Nephron progenitor cell (in vitro differentiated cells): ENCODE measurements around the gene RANBP1.

ENCODE experiments used
- DNase-seq: peaks from one replicate; pipeline ENCODE4 v3.0.0; 2021
- H3K27ac Mint-ChIP-seq: 2 replicates; pipeline ENCODE4 v1.8.0; 2021; ENCODE audit warnings: mild to moderate bottlenecking, moderate library complexity, mixed read lengths
- H3K27me3 Mint-ChIP-seq: 2 replicates; pipeline ENCODE4 v1.8.0; 2021; ENCODE audit warnings: mild to moderate bottlenecking, low read depth, mixed read lengths; ENCODE audit not compliant: poor library complexity
- H3K36me3 Mint-ChIP-seq: 2 replicates; pipeline ENCODE4 v1.8.0; 2021; ENCODE audit warnings: low read depth, mixed read lengths
- H3K4me1 Mint-ChIP-seq: 2 replicates; pipeline ENCODE4 v1.8.0; 2021; ENCODE audit warnings: mixed read lengths
- H3K4me3 Mint-ChIP-seq: 2 replicates; pipeline ENCODE4 v1.8.0; 2021; ENCODE audit warnings: mild to moderate bottlenecking, moderate library complexity, mixed read lengths
- H3K9me3 Mint-ChIP-seq: 2 replicates; pipeline ENCODE4 v1.8.0; 2021; ENCODE audit warnings: mild to moderate bottlenecking, moderate library complexity, mixed read lengths
- CTCF ChIP-seq: fragments of 200-600 bp; sonication (generic); IDR thresholded peaks from 2 replicates; pipeline ENCODE4 v1.5.0; 2021; ENCODE audit warnings: antibody characterized with exemption

Gene RANBP1

GRCh38 chr22:20083891-20084546, 31.9 kb upstream of the RANBP1 start:
- H3K9me3 Mint-ChIP-seq = no peaks in the 10 kb centered on the region
- peaks cover 36% of the 10 kb centered on the region for H3K36me3 Mint-ChIP-seq
- peak overlapping the region; percentile 97 for H3K27ac Mint-ChIP-seq
- TF ChIP-seq CTCF = no peak
- no peaks in the 10 kb centered on the region for H3K27me3 Mint-ChIP-seq
- DNase-seq = no peak
- H3K4me3 Mint-ChIP-seq = peak overlapping the region; percentile 43
- peaks cover 56% of the 10 kb centered on the region for H3K4me1 Mint-ChIP-seq

GRCh38 chr22:20084547-20085413, 31.1 kb upstream of the RANBP1 start:
- TF ChIP-seq CTCF = peak; percentile 45
- peaks cover 53% of the 10 kb centered on the region for H3K4me1 Mint-ChIP-seq
- peak; percentile 65 for DNase-seq
- H3K9me3 Mint-ChIP-seq = no peaks in the 10 kb centered on the region
- peak overlapping the region; percentile 97 for H3K27ac Mint-ChIP-seq
- no peaks in the 10 kb centered on the region for H3K27me3 Mint-ChIP-seq
- H3K36me3 Mint-ChIP-seq = peaks cover 44% of the 10 kb centered on the region
- H3K4me3 Mint-ChIP-seq = no peak overlapping the region

- Mint-ChIP-seq H3K4me1 (peaks cover 50% of the 10 kb centered on the region), H3K4me3 (no peak overlapping the region), H3K27ac (no peak overlapping the region), H3K9me3 (no peaks in the 10 kb centered on the region), H3K27me3 (no peaks in the 10 kb centered on the region), H3K36me3 (peaks cover 52% of the 10 kb centered on the region)
- no peak for TF ChIP-seq CTCF
- DNase-seq = no peak
Observed at GRCh38 chr22:20085651-20086050, 30.3 kb upstream of the RANBP1 start.

- Mint-ChIP-seq H3K9me3 (no peaks in the 10 kb centered on the region), H3K4me3 (no peak overlapping the region), H3K36me3 (peaks cover 57% of the 10 kb centered on the region), H3K4me1 (peaks cover 45% of the 10 kb centered on the region), H3K27ac (peak overlapping the region; percentile 80), H3K27me3 (no peaks in the 10 kb centered on the region)
- DNase-seq = no peak
- TF ChIP-seq CTCF = no peak
Observed at GRCh38 chr22:20086101-20086599, 29.8 kb upstream of the RANBP1 start.

GRCh38 chr22:20086763-20087162, 29.1 kb upstream of the RANBP1 start:
- Mint-ChIP-seq H3K36me3 (peaks cover 63% of the 10 kb centered on the region), H3K27me3 (no peaks in the 10 kb centered on the region), H3K9me3 (no peaks in the 10 kb centered on the region), H3K27ac (peak overlapping the region; percentile 80), H3K4me1 (peaks cover 39% of the 10 kb centered on the region), H3K4me3 (no peak overlapping the region)
- TF ChIP-seq CTCF = no peak
- no peak for DNase-seq
